DMS79 (cell line): ENCODE measurements around the gene DTWD2.
"Not testable (repeated sequence)": the region's sequence is repeated elsewhere in the genome, so short reads cannot be mapped to it uniquely, and the experiment has no call there.

Experiments used
- DNase-seq: peaks from one replicate; lab custom pipeline; 2025; lab: John Stamatoyannopoulos, UW

The DTWD2 gene

GRCh38 chr5:118996098-118996497, 7.8 kb upstream of the DTWD2 start:
- no peak for DNase-seq

DNA sequence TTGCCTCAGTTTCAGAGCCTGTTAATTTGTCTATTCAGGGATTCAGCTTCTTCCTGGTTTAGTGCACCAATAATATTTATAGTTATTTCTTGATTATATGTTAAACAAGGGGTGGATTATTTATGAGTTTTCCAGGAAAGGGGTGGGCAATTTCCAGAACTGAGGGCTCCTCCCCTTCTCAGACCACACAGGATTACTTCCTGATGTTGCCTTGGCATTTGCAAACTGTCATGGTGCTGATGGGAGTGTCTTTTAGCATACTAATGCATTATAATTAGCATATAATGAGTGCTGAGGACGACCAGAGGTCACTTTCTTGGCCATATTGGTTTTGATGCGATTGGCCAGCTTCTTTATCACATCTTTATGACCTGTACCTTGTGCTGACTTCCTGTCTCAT, 6.2 kb upstream of the DTWD2 start:
- DNase-seq = no peak

DNA sequence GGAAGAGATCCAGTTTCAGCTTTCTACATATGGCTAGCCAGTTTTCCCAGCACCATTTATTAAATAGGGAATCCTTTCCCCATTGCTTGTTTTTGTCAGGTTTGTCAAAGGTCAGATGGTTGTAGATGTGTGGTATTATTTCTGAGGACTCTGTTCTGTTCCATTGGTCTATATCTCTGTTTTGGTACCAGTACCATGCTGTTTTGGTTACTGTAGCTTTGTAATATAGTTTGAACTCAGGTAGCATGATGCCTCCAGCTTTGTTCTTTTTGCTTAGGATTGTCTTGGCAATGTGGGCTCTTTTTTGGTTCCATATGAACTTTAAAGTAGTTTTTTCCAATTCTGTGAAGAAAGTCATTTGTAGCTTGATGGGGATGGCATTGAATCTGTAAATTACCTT, 4.8 kb upstream of the DTWD2 start:
- DNase-seq = not testable (repeated sequence)

GRCh38 chr5:118992055-118992454, 3.7 kb upstream of the DTWD2 start:
- DNase-seq = not testable (repeated sequence)

DNA sequence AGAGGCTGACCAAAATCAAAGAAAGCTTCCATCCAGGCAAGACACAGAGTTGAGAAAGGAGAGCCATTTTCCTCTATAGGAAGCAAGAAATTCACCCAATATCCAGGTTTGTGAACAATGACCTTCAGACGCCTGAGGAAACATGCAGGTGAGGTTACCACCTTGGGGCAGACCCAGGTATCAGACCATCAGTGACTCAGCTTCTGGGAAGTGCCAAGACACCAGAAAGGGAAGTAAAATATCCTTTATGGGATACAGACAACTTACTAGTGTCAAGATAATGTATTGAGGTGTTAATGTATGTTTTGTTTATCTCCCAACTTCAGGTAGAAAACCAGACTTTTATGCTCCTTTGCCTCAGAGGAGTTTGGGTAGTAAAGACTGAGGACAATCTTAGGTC, 2.2 kb upstream of the DTWD2 start:
- DNase-seq = no peak

GRCh38 chr5:118989816-118990215, 1.5 kb upstream of the DTWD2 start:
- no peak for DNase-seq

GRCh38 chr5:118988866-118989180, 476 bp upstream of the DTWD2 start:
- DNase-seq = peak; percentile 31

- no peak for DNase-seq
Observed at GRCh38 chr5:118984602-118985001, 3.7 kb downstream of the DTWD2 start.

- DNase-seq = no peak
Observed at GRCh38 chr5:118981783-118982182, 6.6 kb downstream of the DTWD2 start.

DNA sequence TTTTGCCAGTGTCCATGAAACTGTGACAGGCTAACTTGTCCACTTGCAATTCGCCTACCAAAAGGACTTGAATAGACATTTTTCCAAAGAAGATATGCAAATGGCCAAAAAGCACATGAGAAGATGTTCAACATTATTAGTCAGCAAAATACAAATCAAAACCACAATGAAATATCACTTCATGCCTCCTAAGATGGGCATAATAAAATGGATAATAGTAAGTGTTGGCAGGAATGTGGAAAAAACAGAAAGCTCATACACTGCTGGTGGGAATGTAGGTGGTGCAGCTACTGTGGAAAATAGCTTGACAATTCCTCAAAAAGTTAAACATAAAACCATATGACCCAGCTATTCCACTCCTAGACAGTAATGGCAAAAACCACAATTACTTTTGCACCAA, 7.9 kb downstream of the DTWD2 start:
- DNase-seq = no peak

DNA sequence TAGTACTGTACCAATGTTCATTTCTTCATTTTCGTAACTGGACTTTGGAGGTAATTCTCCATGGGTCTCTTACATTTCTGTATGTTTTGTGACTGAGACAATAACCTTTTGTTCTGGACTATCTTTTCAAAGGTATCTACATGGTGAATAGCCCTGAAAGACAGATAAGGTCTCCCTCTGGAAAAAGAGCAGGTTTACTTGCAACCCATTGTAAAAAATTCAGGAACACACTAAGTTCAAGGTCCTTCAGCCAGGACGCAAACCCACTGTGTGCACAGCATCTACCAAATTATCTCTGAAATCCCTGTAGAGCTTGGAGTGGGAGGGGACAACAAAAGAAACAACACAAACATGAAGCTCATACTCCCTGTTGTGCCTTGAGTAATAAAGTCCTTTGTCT, 8.3 kb downstream of the DTWD2 start:
- no peak for DNase-seq

DNA sequence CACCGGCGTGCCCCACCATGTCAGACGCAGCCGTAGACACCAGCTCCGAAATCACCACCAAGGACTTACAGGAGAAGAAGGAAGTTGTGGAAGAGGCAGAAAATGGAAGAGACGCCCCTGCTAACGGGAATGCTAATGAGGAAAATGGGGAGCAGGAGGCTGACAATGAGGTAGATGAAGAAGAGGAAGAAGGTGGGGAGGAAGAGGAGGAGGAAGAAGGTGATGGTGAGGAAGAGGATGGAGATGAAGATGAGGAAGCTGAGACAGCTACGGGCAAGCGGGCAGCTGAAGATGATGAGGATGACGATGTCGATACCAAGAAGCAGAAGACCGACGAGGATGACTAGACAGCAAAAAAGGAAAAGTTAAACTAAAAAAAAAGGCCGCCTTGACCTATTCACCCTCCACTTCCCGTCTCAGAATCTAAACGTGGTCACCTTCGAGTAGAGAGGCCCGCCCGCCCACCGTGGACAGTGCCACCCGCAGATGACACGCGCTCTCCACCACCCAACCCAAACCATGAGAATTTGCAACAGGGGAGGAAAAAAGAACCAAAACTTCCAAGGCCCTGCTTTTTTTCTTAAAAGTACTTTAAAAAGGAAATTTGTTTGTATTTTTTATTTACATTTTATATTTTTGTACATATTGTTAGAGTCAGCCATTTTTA, 14.4 kb downstream of the DTWD2 start:
- DNase-seq = not testable (repeated sequence)

- DNase-seq = no peak
Observed at GRCh38 chr5:118968925-118969375, 19.4 kb downstream of the DTWD2 start.

DNA sequence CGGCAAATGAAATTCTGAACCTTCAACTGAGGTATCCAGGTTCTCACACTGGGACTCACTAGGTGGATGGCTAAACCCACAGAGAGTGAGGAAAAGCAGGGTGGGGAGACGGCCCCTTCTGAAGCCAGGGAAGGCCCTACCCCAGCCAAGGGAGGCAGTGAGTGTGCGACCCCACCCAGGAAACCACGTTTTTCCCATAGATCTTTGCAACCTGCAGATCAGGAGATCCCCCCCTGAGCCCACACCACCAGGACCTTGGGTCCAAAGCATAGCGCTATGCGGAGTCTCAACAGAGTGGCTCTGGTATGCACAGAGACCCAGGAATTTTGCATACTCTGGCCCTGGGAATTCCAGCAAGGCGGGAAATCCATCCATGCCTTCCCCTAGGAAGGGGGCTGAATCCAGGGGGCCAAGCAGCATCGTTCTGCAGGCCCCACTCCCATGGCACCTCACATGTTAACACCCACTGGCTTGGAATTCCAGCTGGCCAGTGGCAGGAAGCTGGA, 19.9 kb downstream of the DTWD2 start:
- DNase-seq = no peak

DNA sequence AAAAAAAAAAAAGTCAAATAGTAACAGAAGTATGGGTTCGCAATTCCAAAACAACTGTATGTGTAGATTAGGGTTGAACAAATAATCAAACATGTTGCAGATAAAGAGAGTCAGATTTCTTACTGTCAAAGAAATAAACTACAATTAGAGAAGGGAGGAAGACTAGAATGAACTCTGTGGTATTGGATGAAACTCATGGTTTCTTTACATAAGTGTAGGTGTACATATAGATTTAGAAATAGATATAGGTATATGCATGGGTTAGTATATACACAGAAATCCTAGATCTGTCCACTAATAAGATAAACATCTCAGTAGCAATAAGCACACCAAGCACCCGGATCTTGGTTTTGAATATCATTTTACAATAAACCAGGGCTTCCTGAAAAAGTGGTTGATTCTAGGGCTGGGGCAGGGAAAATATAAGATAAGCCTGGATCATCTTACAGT, 21.3 kb downstream of the DTWD2 start:
- DNase-seq = no peak

GRCh38 chr5:118965890-118966289, 22.5 kb downstream of the DTWD2 start:
- DNase-seq = no peak

GRCh38 chr5:118964970-118965369, 23.4 kb downstream of the DTWD2 start:
- not testable (repeated sequence) for DNase-seq

- DNase-seq = not testable (repeated sequence)
Observed at GRCh38 chr5:118964388-118964787, 24.0 kb downstream of the DTWD2 start.

- DNase-seq = no peak
Observed at GRCh38 chr5:118963169-118963568, 25.2 kb downstream of the DTWD2 start.

GRCh38 chr5:118960557-118960956, 27.8 kb downstream of the DTWD2 start:
- DNase-seq = no peak

GRCh38 chr5:118956727-118957126, 31.6 kb downstream of the DTWD2 start:
- DNase-seq = no peak

- no peak for DNase-seq
Observed at GRCh38 chr5:118953652-118954005, 34.7 kb downstream of the DTWD2 start.

DNA sequence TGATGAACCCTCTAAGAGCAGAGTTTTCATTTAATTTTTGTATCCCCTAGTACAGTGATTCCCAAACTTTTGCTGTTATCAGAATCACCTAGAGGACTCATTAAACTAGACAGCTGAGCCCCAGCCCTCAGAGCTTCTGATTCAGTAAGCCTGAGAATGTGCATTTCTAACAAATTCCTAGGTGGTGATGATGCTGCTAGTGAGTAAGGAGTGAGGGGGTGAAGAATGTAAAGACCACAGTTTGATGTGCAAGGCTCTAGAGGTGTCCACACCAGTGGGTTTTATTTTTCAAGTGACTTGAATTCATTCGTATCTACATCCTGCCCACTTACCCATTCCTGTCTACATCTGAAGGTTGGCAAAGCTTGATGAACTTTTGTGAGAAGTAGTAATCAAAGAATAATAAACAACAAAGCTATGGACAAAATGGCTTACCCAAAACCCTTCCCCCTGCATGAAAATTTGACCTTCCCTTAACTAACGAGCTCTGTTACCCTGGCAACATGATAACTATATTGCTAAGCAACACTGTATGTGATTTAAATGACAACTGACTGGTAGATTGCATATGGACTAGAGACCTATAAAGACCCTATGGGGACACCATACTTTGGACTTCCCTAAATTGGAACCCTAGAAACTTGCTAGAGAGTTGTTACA, 35.2 kb downstream of the DTWD2 start:
- DNase-seq = no peak

DNA sequence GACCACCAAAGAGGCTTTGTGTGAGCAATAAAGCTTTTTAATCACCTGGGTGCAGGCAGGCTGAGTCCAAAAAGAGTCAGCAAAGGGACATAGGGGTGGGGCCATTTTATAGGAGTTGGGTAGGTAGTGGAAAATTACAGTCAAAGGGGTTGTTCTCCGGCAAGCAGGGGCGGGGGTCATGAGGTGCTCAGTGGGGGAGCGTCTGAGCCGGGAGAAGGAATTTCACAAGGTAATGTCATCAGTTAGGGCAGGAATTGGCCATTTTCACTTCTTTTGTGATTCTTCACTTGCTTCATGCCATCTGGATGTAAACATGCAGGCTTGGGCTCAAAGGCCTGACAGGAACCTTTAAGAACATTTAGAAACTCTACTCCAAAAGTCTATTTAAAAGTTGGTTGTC, 36.0 kb downstream of the DTWD2 start:
- not testable (repeated sequence) for DNase-seq
